ENCODE measurements around the gene NAPSA.

Gene NAPSA

GRCh38 chr19:50412419-50412818, 47.0 kb upstream of the NAPSA start:
- TF ChIP-seq EZH2 (IDR thresholded peaks at IDR 0.05; ENCODE audit: borderline replicate concordance, low read length) (no peak), CTCF (IDR thresholded peaks at IDR 0.05; ENCODE audit: low read length) (no peak)
- Histone ChIP-seq H3K9me2 (ENCODE audit: low read depth, low read length) (no peaks in the 10 kb centered on the region), H3K27ac (ENCODE audit: low read depth, low read length, poor library complexity, severe bottlenecking) (no peak overlapping the region), H3K4me1 (ENCODE audit: insufficient read depth, low read length, severe bottlenecking) (peaks cover 32% of the 10 kb centered on the region), H3K36me3 (ENCODE audit: insufficient read depth, low read length) (peaks cover 61% of the 10 kb centered on the region), H3K27me3 (ENCODE audit: insufficient read depth, low read length) (no peaks in the 10 kb centered on the region), H2AFZ (ENCODE audit: low read length) (no peak overlapping the region), H3K9me3 (ENCODE audit: low read length) (no peaks in the 10 kb centered on the region), H3K9ac (ENCODE audit: low read length) (no peak overlapping the region), H3K79me2 (ENCODE audit: insufficient read depth, low read length) (no peaks in the 10 kb centered on the region), H4K20me1 (ENCODE audit: insufficient read depth, low read length) (no peaks in the 10 kb centered on the region), H3K4me3 (ENCODE audit: low read depth, low read length, poor library complexity, severe bottlenecking) (no peak overlapping the region), H3F3A (ENCODE audit: insufficient read depth, low read length) (no peaks in the 10 kb centered on the region), H3K4me2 (ENCODE audit: low read length) (no peak overlapping the region)

- H3F3A ChIP-seq (ENCODE audit: insufficient read depth, low read length), result no peaks in the 10 kb centered on the region
- no peaks in the 10 kb centered on the region for H3K9me3 ChIP-seq (ENCODE audit: low read length)
- H3K36me3 ChIP-seq (ENCODE audit: insufficient read depth, low read length), result peaks cover 81% of the 10 kb centered on the region
- no peaks in the 10 kb centered on the region for H3K79me2 ChIP-seq (ENCODE audit: insufficient read depth, low read length)
- no peak overlapping the region for H3K9ac ChIP-seq (ENCODE audit: low read length)
- H3K27ac ChIP-seq (ENCODE audit: low read depth, low read length, poor library complexity, severe bottlenecking), result no peak overlapping the region
- H3K4me3 ChIP-seq (ENCODE audit: low read depth, low read length, poor library complexity, severe bottlenecking), result no peak overlapping the region
- no peak overlapping the region for H3K4me2 ChIP-seq (ENCODE audit: low read length)
- H3K9me2 ChIP-seq (ENCODE audit: low read depth, low read length), result no peaks in the 10 kb centered on the region
- peaks cover 9% of the 10 kb centered on the region for H3K4me1 ChIP-seq (ENCODE audit: insufficient read depth, low read length, severe bottlenecking)
- H2AFZ ChIP-seq (ENCODE audit: low read length), result no peak overlapping the region
- H3K27me3 ChIP-seq (ENCODE audit: insufficient read depth, low read length), result no peaks in the 10 kb centered on the region
- TF ChIP-seq EZH2 (IDR thresholded peaks at IDR 0.05; ENCODE audit: borderline replicate concordance, low read length) (no peak), CTCF (IDR thresholded peaks at IDR 0.05; ENCODE audit: low read length) (no peak)
- H4K20me1 ChIP-seq (ENCODE audit: insufficient read depth, low read length), result no peaks in the 10 kb centered on the region
These were observed 44.7 kb upstream of the NAPSA start for GRCh38 chr19:50410109-50410508.

- Histone ChIP-seq H3K27ac (ENCODE audit: low read depth, low read length, poor library complexity, severe bottlenecking) (no peak overlapping the region), H3K4me2 (ENCODE audit: low read length) (no peak overlapping the region), H2AFZ (ENCODE audit: low read length) (no peak overlapping the region), H3K36me3 (ENCODE audit: insufficient read depth, low read length) (peaks cover 82% of the 10 kb centered on the region), H3K27me3 (ENCODE audit: insufficient read depth, low read length) (no peaks in the 10 kb centered on the region), H3K9me3 (ENCODE audit: low read length) (no peaks in the 10 kb centered on the region), H3K9ac (ENCODE audit: low read length) (no peak overlapping the region), H3K9me2 (ENCODE audit: low read depth, low read length) (no peaks in the 10 kb centered on the region), H3K4me3 (ENCODE audit: low read depth, low read length, poor library complexity, severe bottlenecking) (no peak overlapping the region), H3F3A (ENCODE audit: insufficient read depth, low read length) (no peaks in the 10 kb centered on the region), H3K4me1 (ENCODE audit: insufficient read depth, low read length, severe bottlenecking) (peaks cover 1% of the 10 kb centered on the region), H3K79me2 (ENCODE audit: insufficient read depth, low read length) (no peaks in the 10 kb centered on the region), H4K20me1 (ENCODE audit: insufficient read depth, low read length) (no peaks in the 10 kb centered on the region)
- TF ChIP-seq CTCF (IDR thresholded peaks at IDR 0.05; ENCODE audit: low read length) (no peak), EZH2 (IDR thresholded peaks at IDR 0.05; ENCODE audit: borderline replicate concordance, low read length) (no peak)
These were observed 43.9 kb upstream of the NAPSA start for GRCh38 chr19:50409347-50409746.

Data from OCI-LY1 (cell line).